Erythroblast (primary cell): ENCODE measurements around the gene NEURL1B.

Source experiments
- GATA1 ChIP-seq: IDR thresholded peaks from 2 replicates; pipeline ENCODE4 v1.6.1; 2011; ENCODE audit warnings: low read depth, mild to moderate bottlenecking, control low read depth, low read length, moderate library complexity
- POLR2A ChIP-seq: IDR thresholded peaks from 2 replicates; pipeline ENCODE4 v1.6.1; 2011; ENCODE audit warnings: mild to moderate bottlenecking, low read length

- TF ChIP-seq POLR2A (no peak), GATA1 (no peak)
Measured at GRCh38 chr5:172622091-172623046, 18.7 kb upstream of the NEURL1B start.
